Measurements from ENCODE around the gene PCMT1.

Gene PCMT1

GRCh38 chr6:149777624-149778023, 28.1 kb downstream of the PCMT1 start:
- no peaks in the 10 kb centered on the region for H3K27me3 ChIP-seq (ENCODE audit: insufficient read depth, low read length)
- no peak overlapping the region for H3K4me3 ChIP-seq (ENCODE audit: low read length)
- no peak overlapping the region for H3K27ac ChIP-seq (ENCODE audit: low read length)
- H3K9ac ChIP-seq (ENCODE audit: low read depth, low read length): no peak overlapping the region
- H3K9me3 ChIP-seq (ENCODE audit: insufficient read depth, low read depth, low read length): no peaks in the 10 kb centered on the region
- peaks cover 44% of the 10 kb centered on the region; the same call in 1 of the 2 replicates for H3K36me3 ChIP-seq (ENCODE audit: insufficient read depth, low read depth, low read length)
- no peaks in the 10 kb centered on the region for H3K4me1 ChIP-seq (ENCODE audit: insufficient read depth, low read length)

- no peaks in the 10 kb centered on the region for H3K4me1 ChIP-seq (ENCODE audit: insufficient read depth, low read length)
- H3K27me3 ChIP-seq (ENCODE audit: insufficient read depth, low read length): no peaks in the 10 kb centered on the region
- no peak overlapping the region for H3K9ac ChIP-seq (ENCODE audit: low read depth, low read length)
- peaks cover 52% of the 10 kb centered on the region; the same call in 1 of the 2 replicates for H3K36me3 ChIP-seq (ENCODE audit: insufficient read depth, low read depth, low read length)
- no peaks in the 10 kb centered on the region for H3K9me3 ChIP-seq (ENCODE audit: insufficient read depth, low read depth, low read length)
- no peak overlapping the region for H3K4me3 ChIP-seq (ENCODE audit: low read length)
- H3K27ac ChIP-seq (ENCODE audit: low read length): no peak overlapping the region
Measured at GRCh38 chr6:149779644-149779963, 30.1 kb downstream of the PCMT1 start.

- Histone ChIP-seq H3K4me3 (ENCODE audit: low read length) (no peak overlapping the region), H3K4me1 (ENCODE audit: insufficient read depth, low read length) (no peaks in the 10 kb centered on the region), H3K9ac (ENCODE audit: low read depth, low read length) (no peak overlapping the region), H3K27ac (ENCODE audit: low read length) (no peak overlapping the region), H3K36me3 (ENCODE audit: insufficient read depth, low read depth, low read length) (peaks cover 43% of the 10 kb centered on the region; the same call in 1 of the 2 replicates), H3K27me3 (ENCODE audit: insufficient read depth, low read length) (no peaks in the 10 kb centered on the region), H3K9me3 (ENCODE audit: insufficient read depth, low read depth, low read length) (no peaks in the 10 kb centered on the region)
Measured at GRCh38 chr6:149781715-149782114, 32.2 kb downstream of the PCMT1 start.

GRCh38 chr6:149782337-149782736, 32.8 kb downstream of the PCMT1 start:
- Histone ChIP-seq H3K4me3 (ENCODE audit: low read length) (no peak overlapping the region), H3K36me3 (ENCODE audit: insufficient read depth, low read depth, low read length) (peaks cover 37% of the 10 kb centered on the region; the same call in 1 of the 2 replicates), H3K9me3 (ENCODE audit: insufficient read depth, low read depth, low read length) (no peaks in the 10 kb centered on the region), H3K9ac (ENCODE audit: low read depth, low read length) (no peak overlapping the region), H3K27me3 (ENCODE audit: insufficient read depth, low read length) (no peaks in the 10 kb centered on the region), H3K27ac (ENCODE audit: low read length) (no peak overlapping the region), H3K4me1 (ENCODE audit: insufficient read depth, low read length) (no peaks in the 10 kb centered on the region)

- Histone ChIP-seq H3K4me3 (ENCODE audit: low read length) (no peak overlapping the region), H3K9me3 (ENCODE audit: insufficient read depth, low read depth, low read length) (no peaks in the 10 kb centered on the region), H3K27me3 (ENCODE audit: insufficient read depth, low read length) (no peaks in the 10 kb centered on the region), H3K4me1 (ENCODE audit: insufficient read depth, low read length) (no peaks in the 10 kb centered on the region), H3K9ac (ENCODE audit: low read depth, low read length) (no peak overlapping the region), H3K27ac (ENCODE audit: low read length) (no peak overlapping the region), H3K36me3 (ENCODE audit: insufficient read depth, low read depth, low read length) (peaks cover 35% of the 10 kb centered on the region; the same call in 1 of the 2 replicates)
Measured at GRCh38 chr6:149783551-149783950, 34.0 kb downstream of the PCMT1 start.

- Histone ChIP-seq H3K27me3 (ENCODE audit: insufficient read depth, low read length) (no peaks in the 10 kb centered on the region), H3K27ac (ENCODE audit: low read length) (no peak overlapping the region), H3K9ac (ENCODE audit: low read depth, low read length) (no peak overlapping the region), H3K9me3 (ENCODE audit: insufficient read depth, low read depth, low read length) (no peaks in the 10 kb centered on the region), H3K4me1 (ENCODE audit: insufficient read depth, low read length) (no peaks in the 10 kb centered on the region), H3K36me3 (ENCODE audit: insufficient read depth, low read depth, low read length) (peaks cover 19% of the 10 kb centered on the region), H3K4me3 (ENCODE audit: low read length) (no peak overlapping the region)
Measured at GRCh38 chr6:149806127-149806526, 56.6 kb downstream of the PCMT1 start.

- Histone ChIP-seq H3K27me3 (ENCODE audit: insufficient read depth, low read length) (no peaks in the 10 kb centered on the region), H3K36me3 (ENCODE audit: insufficient read depth, low read depth, low read length) (peaks cover 12% of the 10 kb centered on the region; the same call in 1 of the 2 replicates), H3K4me1 (ENCODE audit: insufficient read depth, low read length) (no peaks in the 10 kb centered on the region), H3K27ac (ENCODE audit: low read length) (no peak overlapping the region), H3K9ac (ENCODE audit: low read depth, low read length) (no peak overlapping the region), H3K9me3 (ENCODE audit: insufficient read depth, low read depth, low read length) (no peaks in the 10 kb centered on the region), H3K4me3 (ENCODE audit: low read length) (no peak overlapping the region)
Measured at GRCh38 chr6:149809798-149810197, 60.3 kb downstream of the PCMT1 start.

- no peak overlapping the region for H3K27ac ChIP-seq (ENCODE audit: low read length)
- no peaks in the 10 kb centered on the region for H3K9me3 ChIP-seq (ENCODE audit: insufficient read depth, low read depth, low read length)
- no peaks in the 10 kb centered on the region for H3K4me1 ChIP-seq (ENCODE audit: insufficient read depth, low read length)
- no peaks in the 10 kb centered on the region for H3K27me3 ChIP-seq (ENCODE audit: insufficient read depth, low read length)
- H3K4me3 ChIP-seq (ENCODE audit: low read length): no peak overlapping the region
- no peak overlapping the region for H3K9ac ChIP-seq (ENCODE audit: low read depth, low read length)
- H3K36me3 ChIP-seq (ENCODE audit: insufficient read depth, low read depth, low read length): peaks cover 12% of the 10 kb centered on the region; the same call in 1 of the 2 replicates
Measured at GRCh38 chr6:149813351-149813750, 63.8 kb downstream of the PCMT1 start.

- Histone ChIP-seq H3K27me3 (ENCODE audit: insufficient read depth, low read length) (no peaks in the 10 kb centered on the region), H3K9me3 (ENCODE audit: insufficient read depth, low read depth, low read length) (no peaks in the 10 kb centered on the region), H3K36me3 (ENCODE audit: insufficient read depth, low read depth, low read length) (peaks cover 7% of the 10 kb centered on the region; the same call in 1 of the 2 replicates), H3K27ac (ENCODE audit: low read length) (no peak overlapping the region), H3K9ac (ENCODE audit: low read depth, low read length) (no peak overlapping the region), H3K4me1 (ENCODE audit: insufficient read depth, low read length) (no peaks in the 10 kb centered on the region), H3K4me3 (ENCODE audit: low read length) (no peak overlapping the region)
Measured at GRCh38 chr6:149815788-149816187, 66.2 kb downstream of the PCMT1 start.

GRCh38 chr6:149820506-149820905, 71.0 kb downstream of the PCMT1 start:
- Histone ChIP-seq H3K9ac (ENCODE audit: low read depth, low read length) (no peak overlapping the region), H3K4me1 (ENCODE audit: insufficient read depth, low read length) (no peaks in the 10 kb centered on the region), H3K9me3 (ENCODE audit: insufficient read depth, low read depth, low read length) (no peaks in the 10 kb centered on the region), H3K27ac (ENCODE audit: low read length) (no peak overlapping the region), H3K27me3 (ENCODE audit: insufficient read depth, low read length) (no peaks in the 10 kb centered on the region), H3K36me3 (ENCODE audit: insufficient read depth, low read depth, low read length) (no peaks in the 10 kb centered on the region), H3K4me3 (ENCODE audit: low read length) (no peak overlapping the region)

GRCh38 chr6:149821492-149821891, 72.0 kb downstream of the PCMT1 start:
- H3K27ac ChIP-seq (ENCODE audit: low read length): no peak overlapping the region
- H3K4me1 ChIP-seq (ENCODE audit: insufficient read depth, low read length): no peaks in the 10 kb centered on the region
- no peaks in the 10 kb centered on the region for H3K9me3 ChIP-seq (ENCODE audit: insufficient read depth, low read depth, low read length)
- no peak overlapping the region for H3K4me3 ChIP-seq (ENCODE audit: low read length)
- H3K9ac ChIP-seq (ENCODE audit: low read depth, low read length): no peak overlapping the region
- no peaks in the 10 kb centered on the region for H3K27me3 ChIP-seq (ENCODE audit: insufficient read depth, low read length)
- no peaks in the 10 kb centered on the region for H3K36me3 ChIP-seq (ENCODE audit: insufficient read depth, low read depth, low read length)

- Histone ChIP-seq H3K9me3 (ENCODE audit: insufficient read depth, low read depth, low read length) (no peaks in the 10 kb centered on the region), H3K36me3 (ENCODE audit: insufficient read depth, low read depth, low read length) (no peaks in the 10 kb centered on the region), H3K27me3 (ENCODE audit: insufficient read depth, low read length) (no peaks in the 10 kb centered on the region), H3K4me1 (ENCODE audit: insufficient read depth, low read length) (no peaks in the 10 kb centered on the region), H3K9ac (ENCODE audit: low read depth, low read length) (no peak overlapping the region), H3K27ac (ENCODE audit: low read length) (no peak overlapping the region), H3K4me3 (ENCODE audit: low read length) (no peak overlapping the region)
Measured at GRCh38 chr6:149823013-149823412, 73.5 kb downstream of the PCMT1 start.

- no peak overlapping the region for H3K27ac ChIP-seq (ENCODE audit: low read length)
- H3K27me3 ChIP-seq (ENCODE audit: insufficient read depth, low read length): no peaks in the 10 kb centered on the region
- no peaks in the 10 kb centered on the region for H3K9me3 ChIP-seq (ENCODE audit: insufficient read depth, low read depth, low read length)
- no peak overlapping the region for H3K4me3 ChIP-seq (ENCODE audit: low read length)
- no peak overlapping the region for H3K9ac ChIP-seq (ENCODE audit: low read depth, low read length)
- H3K4me1 ChIP-seq (ENCODE audit: insufficient read depth, low read length): no peaks in the 10 kb centered on the region
- H3K36me3 ChIP-seq (ENCODE audit: insufficient read depth, low read depth, low read length): no peaks in the 10 kb centered on the region
Measured at GRCh38 chr6:149825292-149825691, 75.8 kb downstream of the PCMT1 start.

Measured in iPS-20b (cell line).